HuH-7.5 (cell line): Measurements from ENCODE around the gene LGI2.
"Not testable (repeated sequence)": the region's sequence is repeated elsewhere in the genome, so short reads cannot be mapped to it uniquely, and the experiment has no call there.

ENCODE experiments used
- DNase-seq: peaks from one replicate; pipeline ENCODE4 v3.0.0; 2011; ENCODE audit warnings: low spot score

Gene LGI2, protein sequence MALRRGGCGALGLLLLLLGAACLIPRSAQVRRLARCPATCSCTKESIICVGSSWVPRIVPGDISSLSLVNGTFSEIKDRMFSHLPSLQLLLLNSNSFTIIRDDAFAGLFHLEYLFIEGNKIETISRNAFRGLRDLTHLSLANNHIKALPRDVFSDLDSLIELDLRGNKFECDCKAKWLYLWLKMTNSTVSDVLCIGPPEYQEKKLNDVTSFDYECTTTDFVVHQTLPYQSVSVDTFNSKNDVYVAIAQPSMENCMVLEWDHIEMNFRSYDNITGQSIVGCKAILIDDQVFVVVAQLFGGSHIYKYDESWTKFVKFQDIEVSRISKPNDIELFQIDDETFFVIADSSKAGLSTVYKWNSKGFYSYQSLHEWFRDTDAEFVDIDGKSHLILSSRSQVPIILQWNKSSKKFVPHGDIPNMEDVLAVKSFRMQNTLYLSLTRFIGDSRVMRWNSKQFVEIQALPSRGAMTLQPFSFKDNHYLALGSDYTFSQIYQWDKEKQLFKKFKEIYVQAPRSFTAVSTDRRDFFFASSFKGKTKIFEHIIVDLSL

GRCh38 chr4:25030277-25031076, at the start of gene LGI2:
TSS of gene LGI2 (minus strand) at chr4:25030946. CDS start at chr4:25030693, 253 bp downstream.
- DNase-seq, result peak; percentile 71

GRCh38 chr4:25078523-25078922, 47.8 kb upstream of the LGI2 start:
- no peak for DNase-seq

GRCh38 chr4:25076625-25077398, 46.1 kb upstream of the LGI2 start:
- no peak for DNase-seq

- no peak for DNase-seq
Measured at GRCh38 chr4:25075851-25076250, 45.1 kb upstream of the LGI2 start.

GRCh38 chr4:25075129-25075528, 44.4 kb upstream of the LGI2 start:
- no peak for DNase-seq

DNA sequence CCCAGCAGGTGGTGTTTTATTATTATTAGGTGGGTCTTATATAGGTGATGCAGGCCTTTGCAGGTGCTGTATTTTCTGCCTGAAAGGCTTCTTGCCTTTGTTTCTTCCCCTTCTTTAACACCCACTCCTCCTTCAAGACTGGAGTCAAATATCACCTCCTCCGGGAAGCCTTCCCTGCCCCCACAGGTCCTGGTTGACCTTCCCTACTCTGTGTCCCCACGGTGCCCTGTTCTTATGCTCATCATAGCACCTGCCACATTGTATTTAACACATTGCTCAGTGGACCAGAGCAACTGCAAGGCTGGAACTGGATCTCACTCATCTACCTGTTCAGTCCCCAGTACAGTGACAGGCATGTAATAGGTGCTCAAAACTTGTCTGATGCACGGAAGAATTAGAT, 39.8 kb upstream of the LGI2 start:
- DNase-seq, result no peak

DNA sequence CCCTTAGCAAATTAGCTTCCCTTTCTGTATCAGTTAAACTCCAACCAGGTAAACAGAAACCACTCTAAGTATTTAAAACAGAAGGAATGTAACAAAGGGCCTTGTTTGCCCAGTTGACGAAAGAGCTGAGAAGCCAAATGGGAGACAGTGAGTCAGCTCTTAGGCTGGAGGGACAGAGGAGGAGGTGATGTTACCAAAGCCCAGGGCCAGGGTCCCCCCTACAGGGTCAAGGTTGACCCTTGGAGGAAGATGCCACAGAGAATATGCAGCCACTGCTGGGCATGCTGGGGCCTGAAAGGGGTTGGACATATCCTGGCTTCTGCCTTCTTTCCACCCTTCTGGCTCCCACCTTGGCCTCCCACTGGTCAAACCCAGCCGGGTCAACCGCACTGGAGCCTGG, 38.3 kb upstream of the LGI2 start:
- peak; percentile 34 for DNase-seq

GRCh38 chr4:25068386-25068785, 37.6 kb upstream of the LGI2 start:
- DNase-seq, result no peak

DNA sequence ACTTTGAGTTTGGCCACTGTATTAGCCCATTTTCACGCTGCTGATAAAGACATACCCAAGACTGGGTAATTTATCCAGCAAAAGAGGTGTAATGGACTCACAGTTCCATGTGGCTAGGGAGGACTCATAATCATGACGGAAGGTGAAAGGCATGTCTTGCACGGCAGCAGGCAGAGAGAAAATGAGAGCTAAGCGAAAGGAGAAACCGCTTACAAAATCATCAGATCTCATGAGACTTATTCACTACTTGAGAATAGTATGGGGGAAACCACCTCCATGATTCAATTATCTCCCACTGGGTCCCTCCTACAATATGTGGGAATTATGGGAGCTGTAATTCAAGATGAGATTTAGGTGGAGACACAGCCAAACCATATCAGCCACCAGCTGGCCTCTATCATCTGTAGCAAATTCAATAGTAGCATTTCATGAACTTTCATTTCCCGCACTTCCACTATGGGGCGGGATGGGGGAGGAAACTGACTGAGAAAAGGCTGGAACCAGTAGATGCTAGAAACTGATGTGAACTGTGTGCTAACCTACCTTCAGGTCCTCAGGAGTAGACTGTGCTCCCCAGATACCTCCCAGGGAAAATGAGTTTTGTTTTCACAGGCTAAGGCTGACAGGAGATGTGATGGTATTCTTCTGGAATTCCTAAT, 35.3 kb upstream of the LGI2 start:
- no peak for DNase-seq

GRCh38 chr4:25065431-25065858, 34.7 kb upstream of the LGI2 start:
- no peak for DNase-seq

DNA sequence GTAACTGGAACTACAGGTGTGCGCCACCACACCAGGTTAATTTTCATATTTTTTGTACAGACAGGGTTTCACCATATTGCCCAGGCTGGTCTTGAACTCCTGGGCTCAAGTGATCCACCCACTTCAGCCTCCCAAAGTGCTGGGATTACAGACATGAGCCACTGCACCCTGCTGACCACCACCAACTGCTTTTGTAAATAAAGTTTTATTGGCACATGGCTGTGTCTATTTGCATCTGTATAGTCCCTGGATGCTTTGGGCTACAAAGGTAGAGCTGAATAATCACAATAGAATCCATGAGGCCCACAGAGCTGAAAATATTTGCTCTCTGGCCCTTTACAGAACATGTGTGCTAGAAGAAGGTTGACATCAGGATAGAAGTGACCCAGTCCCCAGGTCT, 33.7 kb upstream of the LGI2 start:
- DNase-seq, result not testable (repeated sequence)

DNA sequence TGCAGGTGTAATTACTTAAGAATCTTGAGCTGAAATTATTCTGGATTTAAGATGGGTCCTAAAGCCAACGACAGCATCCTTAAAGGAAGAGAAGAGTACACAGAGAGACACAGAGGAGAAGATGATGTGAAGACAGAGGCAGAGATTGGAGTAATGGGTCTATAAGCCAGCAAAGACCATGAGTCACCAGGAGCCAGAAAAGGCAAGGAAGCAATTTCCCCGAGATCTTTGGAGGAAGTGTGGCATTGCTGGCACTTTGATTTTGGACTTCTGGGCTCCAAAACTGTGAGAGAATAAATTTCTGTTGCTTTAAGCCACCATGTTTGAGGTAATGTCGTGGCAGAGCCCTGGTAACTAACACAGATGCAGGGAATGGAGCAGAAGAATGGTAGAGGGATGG, 32.4 kb upstream of the LGI2 start:
- DNase-seq, result no peak

DNA sequence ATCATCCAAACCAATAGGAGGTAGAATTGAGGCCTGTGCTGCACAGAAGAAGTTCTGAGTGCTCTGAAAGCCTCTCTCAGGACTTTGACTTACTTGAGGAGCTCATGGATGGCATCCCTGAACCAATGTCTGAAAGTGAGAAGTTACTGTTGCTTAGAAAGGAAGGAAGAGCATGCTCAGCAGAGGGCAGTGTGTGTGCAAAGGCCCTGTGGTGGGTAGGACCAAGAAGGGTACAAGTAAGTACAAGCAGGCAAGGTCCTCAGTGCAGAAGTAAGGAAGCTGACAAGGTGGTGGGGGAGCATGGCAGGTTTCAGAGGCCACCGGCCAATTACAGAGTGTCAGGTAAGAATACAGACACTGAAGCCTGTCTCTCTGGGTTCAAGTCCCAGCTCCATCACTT, 31.4 kb upstream of the LGI2 start:
- no peak for DNase-seq

GRCh38 chr4:25061602-25062001, 30.9 kb upstream of the LGI2 start:
- no peak for DNase-seq

DNA sequence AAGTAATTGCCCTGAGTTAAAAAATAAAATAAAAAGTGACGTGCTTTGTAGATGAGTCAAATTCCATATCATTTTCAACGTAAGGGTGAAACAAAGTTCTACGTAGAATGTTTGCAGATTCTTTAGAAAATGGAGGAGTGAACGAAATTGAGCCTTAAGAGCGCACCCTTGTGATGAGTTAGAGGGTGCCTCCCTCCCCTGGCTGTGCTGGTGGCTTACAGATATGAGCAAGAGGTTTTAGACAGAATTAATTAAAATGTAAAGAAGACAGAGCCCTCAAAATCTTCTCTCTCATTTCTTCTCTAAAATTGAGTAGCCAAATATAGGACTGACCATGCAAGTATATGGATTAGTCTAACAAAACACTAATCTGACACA, 30.2 kb upstream of the LGI2 start:
- DNase-seq, result no peak

DNA sequence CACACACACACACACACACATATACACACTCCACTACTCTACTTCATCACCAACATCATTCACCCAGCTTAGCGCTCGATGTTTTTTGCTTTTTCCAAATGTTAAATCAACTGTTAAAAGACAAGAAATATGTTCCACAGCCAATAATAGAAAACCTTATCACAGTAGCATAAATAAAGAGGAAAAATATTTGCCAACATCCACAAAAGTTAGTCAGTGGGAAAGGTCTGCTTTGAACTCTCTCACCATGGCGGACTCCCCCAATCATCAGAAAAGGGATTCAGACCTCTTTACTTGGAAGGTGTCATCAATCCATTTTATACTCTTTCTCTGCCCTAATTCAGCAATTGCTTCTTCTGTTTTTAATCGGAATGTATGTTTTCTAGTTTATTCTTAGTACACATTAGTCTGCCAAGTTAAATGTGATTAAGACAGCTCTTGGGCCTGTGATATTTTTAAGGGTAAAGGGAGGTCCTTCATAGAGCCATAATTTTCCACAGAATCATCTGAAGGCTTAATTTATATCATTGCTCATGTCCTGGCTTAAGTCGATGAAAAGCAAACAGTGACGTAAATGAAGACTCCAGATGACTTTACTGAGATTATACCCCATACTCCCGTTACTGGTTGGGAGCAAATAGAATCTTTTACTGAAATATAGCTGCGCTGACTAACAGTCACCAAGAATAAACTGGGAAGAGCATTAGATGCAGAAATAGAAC, 29.7 kb upstream of the LGI2 start:
- DNase-seq, result no peak

DNA sequence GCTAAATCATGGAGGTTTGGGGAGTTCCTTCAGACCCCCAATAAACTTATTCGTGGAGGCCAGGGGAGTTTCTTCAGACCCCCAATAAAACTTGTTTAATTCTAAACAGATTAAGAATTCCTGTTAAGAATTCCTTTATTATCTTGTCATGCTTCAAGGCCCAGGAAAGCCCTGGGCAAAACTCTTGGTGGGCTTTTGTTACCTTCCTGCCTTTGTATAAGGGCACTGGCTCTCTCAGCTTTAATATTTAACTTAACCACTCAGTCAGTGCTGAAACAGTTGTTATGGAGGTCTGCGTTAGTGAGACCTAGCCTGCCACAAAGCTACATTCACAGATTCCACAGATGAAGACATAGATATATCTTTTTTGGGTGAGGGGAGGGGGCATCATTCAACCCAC, 29.0 kb upstream of the LGI2 start:
- DNase-seq, result no peak

DNA sequence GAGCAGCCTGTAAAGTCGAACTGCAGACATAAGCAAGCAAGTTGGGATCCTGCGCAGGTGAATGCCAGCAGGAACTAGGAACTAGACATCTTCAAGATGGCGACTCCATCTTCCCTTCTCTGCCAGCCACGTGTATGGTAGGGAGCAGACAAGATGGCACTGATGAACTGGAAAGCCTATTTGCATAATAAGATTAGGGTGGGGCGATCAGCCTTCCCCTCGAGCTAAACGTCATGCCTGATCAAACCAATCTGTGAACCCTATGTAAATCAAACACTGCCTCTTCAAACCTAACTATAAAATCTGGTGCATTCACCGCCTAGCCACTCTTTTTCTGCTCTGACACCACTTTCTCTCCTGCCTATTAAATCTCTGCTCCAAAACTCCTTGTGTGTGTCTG, 28.1 kb upstream of the LGI2 start:
- DNase-seq, result no peak

- DNase-seq, result no peak
Measured at GRCh38 chr4:25057299-25057698, 26.6 kb upstream of the LGI2 start.

DNA sequence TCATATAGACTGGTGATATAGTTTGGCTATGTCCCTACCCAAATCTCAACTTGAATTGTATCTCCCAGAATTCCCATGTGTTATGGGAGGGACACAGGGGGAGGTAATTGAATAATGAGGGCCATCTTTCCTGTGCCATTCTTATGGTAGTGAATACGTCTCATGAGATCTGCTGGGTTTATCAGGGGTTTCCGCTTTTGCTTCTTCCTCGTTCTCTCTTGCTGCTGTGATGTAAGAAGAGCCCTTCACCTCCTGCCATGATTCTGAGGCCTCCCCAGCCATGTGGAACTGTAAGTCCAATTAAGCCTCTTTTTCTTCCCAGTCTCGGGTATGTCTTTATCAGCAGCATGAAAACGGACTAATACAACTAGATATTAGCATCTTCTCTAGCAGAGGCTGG, 21.3 kb upstream of the LGI2 start:
- not testable (repeated sequence) for DNase-seq

GRCh38 chr4:25051534-25051933, 20.8 kb upstream of the LGI2 start:
- no peak for DNase-seq
